NCI-H1048 (cell line): ENCODE measurements around the gene KIF26B.
A peak's percentile ranks its signal among the peaks of the same experiment; 100 is the strongest.
"Not testable (repeated sequence)": the region's sequence is repeated elsewhere in the genome, so short reads cannot be mapped to it uniquely, and the experiment has no call there.

Experiments used
- DNase-seq: peaks from one replicate; lab custom pipeline; 2025; lab: John Stamatoyannopoulos, UW

KIF26B gene

GRCh38 chr1:245701631-245702030 lies 546.8 kb downstream of the KIF26B start:
- no peak for DNase-seq

GRCh38 chr1:245702346-245702745 lies 547.6 kb downstream of the KIF26B start:
- no peak for DNase-seq

GRCh38 chr1:245704341-245704740 lies 549.6 kb downstream of the KIF26B start:
- no peak for DNase-seq

GRCh38 chr1:245704765-245705164 lies 550.0 kb downstream of the KIF26B start:
- no peak for DNase-seq

- no peak for DNase-seq
Observed at GRCh38 chr1:245707941-245708340, 553.2 kb downstream of the KIF26B start.

GRCh38 chr1:245710961-245711903 lies 556.4 kb downstream of the KIF26B start:
- DNase-seq = no peak

- DNase-seq = not testable (repeated sequence)
Observed at GRCh38 chr1:245714027-245714426, 559.2 kb downstream of the KIF26B start.

- DNase-seq = no peak
Observed at GRCh38 chr1:245715291-245715701, 560.5 kb downstream of the KIF26B start.

- DNase-seq = no peak
Observed at GRCh38 chr1:245715970-245716369, 561.2 kb downstream of the KIF26B start.

GRCh38 chr1:245716561-245716960 lies 561.8 kb downstream of the KIF26B start:
- no peak for DNase-seq

GRCh38 chr1:245717611-245718010 lies 562.8 kb downstream of the KIF26B start:
- no peak for DNase-seq

- DNase-seq = no peak
Observed at GRCh38 chr1:245718123-245718522, 563.3 kb downstream of the KIF26B start.

- DNase-seq = no peak
Observed at GRCh38 chr1:245718951-245719350, 564.2 kb downstream of the KIF26B start.

- DNase-seq = no peak
Observed at GRCh38 chr1:245721488-245721887, 566.7 kb downstream of the KIF26B start.

- not testable (repeated sequence) for DNase-seq
Observed at GRCh38 chr1:245728035-245728434, 573.2 kb downstream of the KIF26B start.

GRCh38 chr1:245730801-245731200 lies 576.0 kb downstream of the KIF26B start:
- no peak for DNase-seq

GRCh38 chr1:245740336-245740735 lies 585.6 kb downstream of the KIF26B start:
- not testable (repeated sequence) for DNase-seq

- DNase-seq = no peak
Observed at GRCh38 chr1:245742896-245743295, 588.1 kb downstream of the KIF26B start.

- DNase-seq = no peak
Observed at GRCh38 chr1:245748240-245748639, 593.5 kb downstream of the KIF26B start.

GRCh38 chr1:245748646-245749045 lies 593.9 kb downstream of the KIF26B start:
- peak; percentile 36 for DNase-seq

GRCh38 chr1:245749053-245749452 lies 594.3 kb downstream of the KIF26B start:
- no peak for DNase-seq

GRCh38 chr1:245750261-245750660 lies 595.5 kb downstream of the KIF26B start:
- DNase-seq = no peak

GRCh38 chr1:245751116-245751515 lies 596.3 kb downstream of the KIF26B start:
- DNase-seq = no peak
